Activated naive CD4-positive, alpha-beta T cell treated with anti-CD3 and anti-CD28 coated beads, Interleukin-2, amount 50 U/mL, for 72 hours (primary cell): ENCODE results near the gene ACKR3. TPM values are rescaled to one million over a fixed set of nuclear protein-coding genes. Genes with fewer than 3 reads are reported as not detected.
A peak's percentile ranks its signal among the peaks of the same experiment; 100 is the strongest.

Experiments
- ATAC-seq, 2 donors: fragments of 150-1000 bp; cut with Tn5 transposase; 2 replicates each; pipeline ENCODE4 v1.10.0; 2021; ENCODE audit warnings: mild to moderate bottlenecking in 2 of 2, moderate library complexity in 2 of 2
- DNase-seq, 2 donors: peaks; one replicate each; pipeline ENCODE4 v3.0.0; 2021 to 2022; ENCODE audit warnings: low spot score in 2 of 2
- H3K27ac Mint-ChIP-seq, 2 donors: one replicate each; pipeline ENCODE4 v1.8.0; 2022; ENCODE audit warnings: mild to moderate bottlenecking in 2 of 2, mixed read lengths in 2 of 2
- H3K36me3 Mint-ChIP-seq, 2 donors: one replicate each; pipeline ENCODE4 v1.8.0; 2022; ENCODE audit warnings: mixed read lengths in 2 of 2
- H3K9me3 Mint-ChIP-seq, 2 donors: one replicate each; pipeline ENCODE4 v1.8.0; 2022; ENCODE audit warnings: mixed read lengths in 2 of 2
- total RNA-seq, 2 donors: library from RNA; stranded (reverse); gene quantifications; one replicate each; pipeline ENCODE4 v1.2.3, GENCODE V29; 2022

The ACKR3 gene
- total RNA-seq, 2 donors from 2014 or later, result 0.54 to 2.2 TPM

DNA sequence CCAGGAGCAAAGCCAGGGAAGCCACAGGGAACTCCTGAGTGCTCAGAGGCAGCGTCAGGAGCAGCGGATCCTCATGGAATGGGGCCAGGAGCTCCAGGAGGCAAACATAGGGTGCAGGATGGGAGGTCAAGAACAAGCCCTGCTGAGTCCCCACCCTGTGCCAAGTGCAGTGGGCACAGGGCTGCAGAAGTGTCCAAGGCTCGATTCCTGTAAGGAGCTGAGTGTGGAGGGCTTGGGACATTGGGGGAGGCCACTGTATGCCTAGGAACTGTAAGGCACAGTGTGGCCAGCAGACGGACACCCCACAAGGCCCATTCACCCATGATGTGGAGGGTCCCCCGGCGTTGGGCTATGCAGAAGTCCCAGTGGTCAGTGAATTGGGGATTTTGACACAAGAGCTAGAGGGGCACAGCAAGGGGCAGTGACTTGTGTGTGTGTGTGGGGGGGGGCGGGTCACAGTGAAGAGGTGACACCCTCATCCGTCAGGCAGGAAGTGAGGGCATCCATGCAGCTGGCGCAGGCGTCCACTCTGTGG, 55.6 kb downstream of the ACKR3 start:
- ATAC-seq (no peak), DNase-seq (peak in 1 of 2 donors; percentile 7)
- Mint-ChIP-seq H3K27ac (no peak overlapping the region), H3K9me3 (no peaks in the 10 kb centered on the region), H3K36me3 (no peaks in the 10 kb centered on the region)

DNA sequence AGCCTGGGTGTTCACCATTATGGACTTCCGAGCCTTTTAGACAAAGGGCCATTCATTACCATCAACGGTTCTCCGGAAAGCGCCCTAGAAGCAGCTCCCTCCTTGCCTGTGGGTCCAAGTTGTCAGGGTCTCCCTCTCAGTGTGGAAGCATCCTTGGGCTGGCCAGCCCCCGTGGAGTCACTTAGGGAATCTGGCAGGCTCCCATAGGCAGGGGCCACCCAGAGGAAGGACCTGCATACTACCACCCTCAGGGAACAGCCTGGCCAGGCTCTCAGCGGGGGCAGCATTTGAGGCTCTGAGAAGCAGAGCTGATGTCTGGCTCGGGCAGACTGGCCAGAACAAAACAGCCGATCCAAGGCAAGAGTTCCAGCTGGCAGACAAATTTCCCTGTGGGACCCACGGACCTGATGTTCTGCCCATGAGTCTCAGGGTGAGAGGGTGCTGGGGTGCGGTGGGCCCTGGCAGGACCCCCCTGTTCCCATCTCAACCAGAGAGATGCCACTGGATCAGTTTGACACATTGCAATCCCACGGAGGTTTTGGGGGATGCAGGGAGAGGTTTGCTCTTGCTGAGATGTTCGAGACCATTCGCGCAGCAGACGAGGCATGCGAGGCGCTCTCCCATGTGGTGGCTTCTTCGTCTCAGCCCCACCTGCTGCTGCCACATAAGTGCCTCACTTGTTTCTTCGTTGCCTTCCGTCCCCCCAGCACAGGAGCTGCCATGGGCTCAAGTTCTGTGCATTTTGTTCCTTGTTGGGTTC, 56.9 kb downstream of the ACKR3 start:
- no peaks in the 10 kb centered on the region for H3K36me3 Mint-ChIP-seq
- DNase-seq (peak in 1 of 2 donors; percentile 7), ATAC-seq (no peak)
- H3K27ac Mint-ChIP-seq, result no peak overlapping the region
- no peaks in the 10 kb centered on the region for H3K9me3 Mint-ChIP-seq

GRCh38 chr2:236627193-236627592, 57.6 kb downstream of the ACKR3 start:
- no peak overlapping the region for H3K27ac Mint-ChIP-seq
- H3K36me3 Mint-ChIP-seq, result no peaks in the 10 kb centered on the region
- no peak for ATAC-seq

DNA sequence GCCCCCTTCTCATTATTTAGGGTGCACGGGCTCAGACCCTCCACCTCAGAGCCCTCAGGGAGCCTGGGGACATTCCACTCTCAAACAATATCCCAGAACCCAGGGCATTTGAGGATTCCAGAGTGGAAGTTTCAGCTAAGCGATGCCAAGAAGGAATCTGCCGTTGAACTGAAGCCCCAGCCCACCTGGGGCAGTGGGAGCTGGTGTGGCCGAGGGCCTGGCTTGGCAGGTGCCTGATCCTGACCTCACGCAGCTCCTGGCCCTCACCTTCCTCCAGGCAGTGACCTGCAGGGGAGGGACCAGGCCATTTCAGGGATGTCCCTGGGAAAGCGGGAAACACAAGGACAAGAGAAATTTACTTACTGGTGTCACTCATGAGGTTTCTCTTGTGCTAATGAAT, 58.2 kb downstream of the ACKR3 start:
- Mint-ChIP-seq H3K9me3 (no peaks in the 10 kb centered on the region), H3K27ac (no peak overlapping the region), H3K36me3 (no peaks in the 10 kb centered on the region)
- ATAC-seq (no peak), DNase-seq (no peak)

More at GRCh38 chr2:236627193-236627592, 57.6 kb downstream of the ACKR3 start:
- DNase-seq, result peak in 1 of 2 donors; percentile 52
- no peaks in the 10 kb centered on the region for H3K9me3 Mint-ChIP-seq

DNA sequence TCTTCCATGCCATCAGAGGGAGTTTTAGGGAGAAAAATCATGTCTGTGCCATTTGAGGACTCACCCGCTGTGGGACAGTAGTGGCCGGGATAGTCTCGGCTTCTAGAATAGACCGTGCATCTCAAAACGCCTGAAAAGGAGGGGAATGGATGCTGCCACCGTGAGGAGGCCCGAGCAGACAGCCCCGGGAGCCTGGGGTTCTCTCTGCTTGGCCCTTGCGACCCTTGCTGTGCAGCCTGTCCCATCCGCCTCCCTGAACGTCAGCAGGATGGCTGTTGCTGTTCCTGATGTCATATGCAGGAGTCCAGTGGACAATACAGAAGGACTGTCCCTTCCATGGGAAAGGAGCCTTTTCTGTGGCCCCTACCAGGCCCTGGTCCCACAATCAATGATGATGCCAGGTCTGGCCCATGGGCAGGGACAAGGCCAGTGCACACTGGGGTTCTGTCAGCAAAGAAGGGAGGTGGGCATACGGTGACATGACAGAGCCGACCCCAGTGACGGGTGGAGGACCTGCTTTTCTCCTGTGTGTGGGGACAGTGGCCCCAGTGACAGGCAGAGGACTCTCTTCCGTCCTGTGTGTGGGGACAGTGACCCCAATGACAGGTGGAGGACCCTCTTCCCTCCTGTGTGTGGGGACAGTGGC, 58.8 kb downstream of the ACKR3 start:
- DNase-seq, result no peak
- peak overlapping the region in 1 of 2 donors; percentile 87 for H3K27ac Mint-ChIP-seq
- no peak for ATAC-seq
- no peaks in the 10 kb centered on the region for H3K9me3 Mint-ChIP-seq
- H3K36me3 Mint-ChIP-seq, result no peaks in the 10 kb centered on the region

GRCh38 chr2:236628981-236629605, 59.5 kb downstream of the ACKR3 start:
- Mint-ChIP-seq H3K36me3 (no peaks in the 10 kb centered on the region), H3K27ac (no peak overlapping the region), H3K9me3 (no peaks in the 10 kb centered on the region)
- DNase-seq, result no peak
- ATAC-seq, result no peak

DNA sequence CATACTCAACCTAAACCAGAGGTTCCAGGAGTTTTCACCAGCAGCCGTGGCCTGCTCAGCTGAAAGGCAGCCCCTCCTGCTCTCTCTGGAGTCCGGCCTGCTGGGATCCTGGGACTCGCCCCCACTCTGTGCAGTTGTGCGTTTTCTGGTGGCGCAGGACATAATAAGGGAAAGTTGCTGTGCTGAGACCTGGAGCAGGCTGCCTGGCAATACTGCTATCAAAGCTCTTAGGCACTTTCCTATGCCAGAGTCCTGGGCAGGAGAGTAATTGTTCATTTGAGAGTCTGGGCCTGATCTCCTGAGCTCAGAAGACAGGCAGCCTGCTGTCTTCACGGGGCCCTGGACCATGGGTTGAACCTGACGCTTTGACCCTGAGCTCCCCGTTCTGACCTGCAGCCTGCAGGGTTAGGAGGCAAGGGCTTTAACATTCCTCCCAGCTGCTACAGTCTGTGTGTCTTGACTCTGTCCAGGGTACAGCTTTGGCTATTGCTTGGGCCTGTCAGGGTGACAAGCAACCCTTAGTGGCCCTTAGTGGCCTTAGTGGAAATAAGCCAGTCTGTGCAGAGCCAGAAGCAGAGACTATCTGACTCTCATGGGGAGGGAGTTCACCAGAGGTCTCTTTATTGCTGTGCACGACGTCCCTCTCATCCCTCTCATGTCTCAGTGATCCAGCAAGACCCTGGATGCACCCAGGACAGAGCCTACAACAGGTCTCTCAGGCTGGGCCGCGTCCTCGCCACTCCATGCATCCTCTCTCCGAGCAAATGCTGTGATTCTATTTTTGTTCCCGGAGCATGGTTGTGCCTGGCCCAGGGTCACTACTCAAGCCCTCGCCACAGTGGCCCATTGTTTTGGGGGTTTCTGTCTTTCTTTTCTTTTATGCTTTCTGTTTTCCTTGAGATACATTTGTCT, 60.6 kb downstream of the ACKR3 start:
- H3K36me3 Mint-ChIP-seq, result no peaks in the 10 kb centered on the region
- no peak for DNase-seq
- ATAC-seq, result no peak
- H3K9me3 Mint-ChIP-seq, result no peaks in the 10 kb centered on the region
- no peak overlapping the region for H3K27ac Mint-ChIP-seq

DNA sequence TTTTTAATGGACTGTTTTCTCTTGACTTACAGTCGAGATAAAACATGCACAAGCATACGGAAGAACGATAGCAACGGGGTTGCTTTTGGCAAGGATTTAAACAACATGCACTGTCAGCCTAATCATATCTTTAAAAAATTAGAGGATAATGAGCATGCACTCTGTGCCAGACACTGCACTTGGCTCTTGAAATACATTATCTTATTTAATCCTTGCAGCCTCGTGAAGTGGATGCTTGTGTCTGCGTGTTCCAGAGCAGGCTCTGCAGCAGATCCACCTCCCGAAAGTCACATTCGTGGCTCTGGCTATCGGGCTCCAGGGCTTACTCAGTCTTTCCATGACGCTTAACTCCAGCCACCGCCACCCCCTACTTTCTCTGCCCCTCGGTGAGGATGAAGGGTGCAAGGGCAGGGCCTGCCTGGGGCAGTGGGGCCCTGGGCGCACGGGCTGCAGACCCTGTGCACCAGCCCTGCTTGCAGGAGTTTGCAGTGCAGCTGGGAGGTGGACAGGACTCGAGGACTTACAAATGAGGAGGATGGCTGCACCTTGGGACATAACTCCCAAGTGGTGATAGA, 61.7 kb downstream of the ACKR3 start:
- Mint-ChIP-seq H3K36me3 (no peaks in the 10 kb centered on the region), H3K27ac (no peak overlapping the region), H3K9me3 (no peaks in the 10 kb centered on the region)
- no peak for DNase-seq
- ATAC-seq, result no peak

DNA sequence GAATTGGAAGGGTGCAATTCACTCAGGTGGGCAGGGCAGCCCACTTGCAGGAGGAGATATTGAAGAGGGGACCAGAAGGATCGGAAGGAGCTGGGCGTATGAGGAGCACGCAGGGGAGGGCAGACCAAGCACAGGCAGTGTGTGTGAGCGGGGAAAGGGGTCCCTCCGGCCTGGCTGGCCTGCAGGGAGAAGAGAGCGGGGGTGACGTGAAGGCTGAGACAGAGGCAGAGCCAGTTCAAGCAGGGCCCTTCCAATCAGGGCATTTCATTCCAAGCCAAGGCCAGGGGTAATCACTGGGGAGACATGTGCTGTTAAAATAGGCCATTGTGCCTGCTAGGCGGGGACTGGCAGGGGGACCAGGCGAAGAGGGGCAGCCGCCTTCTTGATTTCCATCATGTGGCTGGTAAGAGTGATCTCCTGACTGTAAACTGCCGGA, 62.2 kb downstream of the ACKR3 start:
- Mint-ChIP-seq H3K27ac (no peak overlapping the region), H3K9me3 (no peaks in the 10 kb centered on the region), H3K36me3 (no peaks in the 10 kb centered on the region)
- ATAC-seq (no peak), DNase-seq (no peak)
